GM10266 (cell line): ENCODE results near the gene SOX6.
"Not testable (repeated sequence)": the region's sequence is repeated elsewhere in the genome, so short reads cannot be mapped to it uniquely, and the experiment has no call there.

ENCODE experiments used
- DNase-seq: peaks from one replicate; pipeline ENCODE4 v3.0.0; 2012; ENCODE audit errors: extremely low spot score
- CTCF ChIP-seq: IDR thresholded peaks from 2 replicates; pipeline ENCODE4 v1.5.1; 2012; ENCODE audit warnings: mild to moderate bottlenecking, low read depth; ENCODE audit not compliant: control insufficient read depth, insufficient read depth; ENCODE audit errors: missing control alignments

SOX6 gene

DNA sequence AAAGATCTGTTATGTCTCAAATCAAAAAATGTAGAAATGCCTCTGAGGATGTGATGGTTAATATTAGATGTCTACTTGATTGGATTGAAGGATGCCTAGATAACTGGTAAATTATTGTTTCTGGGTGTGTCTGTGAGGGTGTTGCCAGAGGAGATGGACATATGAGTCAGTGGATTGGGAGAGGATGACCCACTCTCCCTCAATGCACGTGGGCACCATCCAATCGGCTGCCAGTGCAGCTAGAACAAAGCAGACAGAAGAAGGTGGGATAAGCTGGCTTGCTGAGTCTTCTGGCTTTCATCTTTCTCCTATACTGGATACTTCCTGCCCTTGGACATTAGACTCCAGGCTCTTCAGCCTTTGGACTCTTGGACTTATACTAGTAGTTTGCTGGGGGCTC is 430.3 kb downstream of the SOX6 start:
- TF ChIP-seq CTCF: no peak
- no peak for DNase-seq

DNA sequence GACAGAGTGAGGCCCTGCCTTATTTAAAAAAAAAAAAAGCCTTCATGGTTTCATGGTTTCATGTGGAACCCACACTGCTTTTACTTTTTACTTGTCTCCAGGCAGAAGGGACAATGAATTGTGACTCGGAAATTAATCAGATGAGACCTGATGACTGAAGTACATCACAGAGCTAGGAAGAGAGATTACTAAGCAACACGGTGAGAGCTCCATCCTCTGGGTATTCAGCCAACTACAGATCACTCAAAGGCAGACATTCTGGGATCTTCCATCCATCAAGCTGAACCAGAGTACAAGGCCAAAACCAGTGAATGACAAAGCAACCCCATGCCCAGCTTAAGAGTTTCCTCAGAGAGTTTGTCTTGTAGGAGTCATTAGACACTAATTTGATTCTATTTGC is 433.2 kb downstream of the SOX6 start:
- no peak for DNase-seq

GRCh38 chr11:15922745-15923144 is 433.6 kb downstream of the SOX6 start:
- not testable (repeated sequence) for DNase-seq

More for the DNA sequence above, 433.2 kb downstream of the SOX6 start:
- TF ChIP-seq CTCF: no peak

- DNase-seq: no peak
- no peak for TF ChIP-seq CTCF
Observed at GRCh38 chr11:15920856-15921629, 435.3 kb downstream of the SOX6 start.

DNA sequence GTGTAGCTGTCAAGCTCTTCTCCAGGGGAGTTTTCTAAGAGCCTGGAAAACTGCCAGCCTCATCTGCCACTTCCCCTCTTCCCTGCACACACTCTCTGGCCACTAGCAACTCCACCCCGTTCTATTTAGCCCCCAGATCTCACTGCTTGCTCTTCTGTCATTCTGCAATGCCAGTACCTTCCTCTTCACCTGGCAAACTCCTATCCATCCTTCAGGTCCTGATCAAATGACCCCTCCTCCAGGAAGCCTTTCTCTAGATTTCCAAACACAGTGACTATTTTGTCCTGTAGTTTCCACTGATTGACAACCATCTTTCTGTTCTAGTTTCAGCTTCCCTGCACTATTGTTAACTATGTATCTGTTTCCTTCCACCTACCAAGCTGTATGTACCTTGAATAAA is 437.7 kb downstream of the SOX6 start:
- no peak for DNase-seq
- no peak for TF ChIP-seq CTCF

- no peak for DNase-seq
- no peak for TF ChIP-seq CTCF
Observed at GRCh38 chr11:15918212-15918611, 438.1 kb downstream of the SOX6 start.
